NCI-H1694 treated with DMSO at 0.1 percent for 48 hours (cell line): ENCODE measurements around the gene SLC35F3.

Source experiments
- DNase-seq: peaks from one replicate; lab custom pipeline; 2025; lab: John Stamatoyannopoulos, UW

SLC35F3 gene

GRCh38 chr1:233912447-233912846 is 8.0 kb downstream of the SLC35F3 start:
- DNase-seq: no peak

GRCh38 chr1:233912909-233913308 is 8.4 kb downstream of the SLC35F3 start:
- DNase-seq: no peak

GRCh38 chr1:233916706-233917105 is 12.2 kb downstream of the SLC35F3 start:
- no peak for DNase-seq

GRCh38 chr1:233919786-233920185 is 15.3 kb downstream of the SLC35F3 start:
- no peak for DNase-seq

GRCh38 chr1:233928123-233928522 is 23.6 kb downstream of the SLC35F3 start:
- DNase-seq: no peak

GRCh38 chr1:233933339-233933738 is 28.9 kb downstream of the SLC35F3 start:
- DNase-seq: no peak

GRCh38 chr1:233935297-233935868 is 30.9 kb downstream of the SLC35F3 start:
- no peak for DNase-seq

- DNase-seq: no peak
These were observed 31.9 kb downstream of the SLC35F3 start for GRCh38 chr1:233936422-233936821.

GRCh38 chr1:233936842-233937241 is 32.4 kb downstream of the SLC35F3 start:
- DNase-seq: no peak

GRCh38 chr1:233938476-233938875 is 34.0 kb downstream of the SLC35F3 start:
- DNase-seq: no peak

- no peak for DNase-seq
These were observed 35.0 kb downstream of the SLC35F3 start for GRCh38 chr1:233939451-233939850.

- no peak for DNase-seq
These were observed 36.4 kb downstream of the SLC35F3 start for GRCh38 chr1:233940908-233941307.

GRCh38 chr1:233944601-233945000 is 40.1 kb downstream of the SLC35F3 start:
- no peak for DNase-seq

GRCh38 chr1:233945573-233945972 is 41.1 kb downstream of the SLC35F3 start:
- DNase-seq: no peak

- no peak for DNase-seq
These were observed 41.5 kb downstream of the SLC35F3 start for GRCh38 chr1:233945979-233946378.

- no peak for DNase-seq
These were observed 42.2 kb downstream of the SLC35F3 start for GRCh38 chr1:233946724-233947123.

- no peak for DNase-seq
These were observed 47.3 kb downstream of the SLC35F3 start for GRCh38 chr1:233951804-233952203.

- no peak for DNase-seq
These were observed 53.2 kb downstream of the SLC35F3 start for GRCh38 chr1:233957691-233958090.

- no peak for DNase-seq
These were observed 54.6 kb downstream of the SLC35F3 start for GRCh38 chr1:233959102-233959501.

GRCh38 chr1:233959971-233960370 is 55.5 kb downstream of the SLC35F3 start:
- no peak for DNase-seq

GRCh38 chr1:233960386-233960785 is 55.9 kb downstream of the SLC35F3 start:
- no peak for DNase-seq

- no peak for DNase-seq
These were observed 58.4 kb downstream of the SLC35F3 start for GRCh38 chr1:233962878-233963277.

- DNase-seq: no peak
These were observed 61.4 kb downstream of the SLC35F3 start for GRCh38 chr1:233965856-233966255.

GRCh38 chr1:233971753-233972152 is 67.3 kb downstream of the SLC35F3 start:
- DNase-seq: no peak

- DNase-seq: no peak
These were observed 68.1 kb downstream of the SLC35F3 start for GRCh38 chr1:233972563-233972950.
